K562 (cell line): ENCODE results near the gene ALDH5A1. TPM values are rescaled to one million over a fixed set of nuclear protein-coding genes. Genes with fewer than 3 reads are reported as not detected.
A peak's percentile ranks its signal among the peaks of the same experiment; 100 is the strongest.

Experiments
- ATAC-seq: fragments of 200-7000 bp; cut with Tn5 transposase; 3 replicates; pipeline ENCODE4 v1.9.1; 2020; ENCODE audit warnings: moderate library complexity
- BruUV-seq: library from RNA; stranded (reverse); fragments of 400-500 nt; replicated peaks from 2 replicates; lab custom pipeline; 2021; lab: Mats Ljungman, UMichigan
- CTCF ChIA-PET: fragments of 300-600 bp; formaldehyde crosslinking; extraction: SDS; loops from one replicate; lab custom pipeline; 2021; ENCODE audit warnings: low intra/inter-chr PET ratio; lab: Yijun Ruan, JAX
- POLR2A ChIA-PET: fragments of 300-600, 350-650 bp; sonication (Branson Sonifier 250); formaldehyde crosslinking; extraction: SDS; loops from one replicate; lab custom pipeline; 2021; ENCODE audit warnings: antibody characterized with exemption, inconsistent platforms; lab: Yijun Ruan, JAX
- DNase-seq, 4 experiments: peaks; one replicate each; pipeline versions ENCODE4 v3.0.0 to v3.0.0-alpha.2; 2011 to 2018; ENCODE audit warnings: low spot score in 3 of 4, mixed read lengths in 3 of 4; ENCODE audit errors: extremely low read depth in 1 of 4
- FAIRE-seq: peaks from 2 replicates; lab custom pipeline; 2011; peaks lifted over from hg19 to GRCh38; lab: Jason Lieb, UNC
- H2AFZ ChIP-seq: 2 replicates; pipeline ENCODE4 v1.6.0; 2011; ENCODE audit warnings: low read depth, low read length, control low read depth, inconsistent platforms
- H3K27ac ChIP-seq: fragments of 200-600 bp; 3 replicates; pipeline ENCODE4 v1.8.0; 2011; ENCODE audit warnings: low read depth, mild to moderate bottlenecking, control low read depth, inconsistent platforms, low read length, moderate library complexity, mixed read lengths; ENCODE audit errors: extremely low read depth
- H3K27me3 ChIP-seq, 2 experiments: fragments of 300-600 bp in 1 of 2; 2 replicates in 1 of 2; 3 replicates in 1 of 2; pipeline versions ENCODE4 v1.6.0 to v1.8.0; 2011; ENCODE audit warnings: inconsistent platforms in 2 of 2, low read length in 2 of 2, mild to moderate bottlenecking in 1 of 2, mixed read lengths in 1 of 2, moderate library complexity in 1 of 2; ENCODE audit not compliant: control insufficient read depth in 2 of 2, insufficient read depth in 2 of 2
- H3K36me3 ChIP-seq: fragments of 300-600 bp; 3 replicates; pipeline ENCODE4 v1.8.0; 2011; ENCODE audit warnings: mild to moderate bottlenecking, low read length, inconsistent platforms; ENCODE audit not compliant: control insufficient read depth, insufficient read depth
- H3K4me1 ChIP-seq, 2 experiments: fragments of 200-600 bp in 1 of 2; replicated peaks in 1 of 2; 2 replicates in 1 of 2; 3 replicates in 1 of 2; pipeline versions ENCODE4 v1.5.1 to v1.8.0; 2011; ENCODE audit warnings: inconsistent platforms in 2 of 2, low read length in 2 of 2, mild to moderate bottlenecking in 1 of 2, mixed read lengths in 1 of 2, moderate library complexity in 1 of 2; ENCODE audit not compliant: control insufficient read depth in 2 of 2, insufficient read depth in 2 of 2
- H3K4me2 ChIP-seq: 2 replicates; pipeline ENCODE4 v1.6.1; 2011; ENCODE audit warnings: low read length, control low read depth, inconsistent platforms, mixed read lengths; ENCODE audit not compliant: insufficient read depth
- H3K4me3 ChIP-seq: fragments of 200-600 bp; sonication (generic), shearing (Covaris generic); 2 replicates; pipeline ENCODE4 v1.5.1; 2016; ENCODE audit warnings: control low read depth, inconsistent platforms
- H3K79me2 ChIP-seq: fragments of 200-600 bp; 3 replicates; pipeline ENCODE4 v1.8.0; 2011; ENCODE audit warnings: low read length, inconsistent platforms; ENCODE audit not compliant: control insufficient read depth, insufficient read depth
- H3K9ac ChIP-seq, 2 experiments: 2 replicates each; pipeline versions ENCODE4 v1.6.0 to v1.6.1; 2011; ENCODE audit warnings: low read depth in 2 of 2, low read length in 2 of 2, control low read depth in 1 of 2, inconsistent platforms in 1 of 2, mild to moderate bottlenecking in 1 of 2, mixed read lengths in 1 of 2; ENCODE audit not compliant: insufficient read depth in 1 of 2
- H3K9me1 ChIP-seq: one replicate; pipeline ENCODE4 v1.6.0; 2011; ENCODE audit warnings: inconsistent platforms, mild to moderate bottlenecking, low read length, moderate library complexity; ENCODE audit not compliant: control insufficient read depth, insufficient read depth
- H3K9me3 ChIP-seq: replicated peaks from 2 replicates; pipeline ENCODE4 v1.5.1; 2011; ENCODE audit warnings: low read depth, low read length, inconsistent platforms; ENCODE audit not compliant: control insufficient read depth, insufficient read depth
- H4K20me1 ChIP-seq: replicated peaks from 2 replicates; pipeline ENCODE4 v1.6.1; 2011; ENCODE audit warnings: low read length, inconsistent platforms, mixed read lengths; ENCODE audit not compliant: control insufficient read depth, insufficient read depth
- CBFA2T3 ChIP-seq: fragments of 450-650 bp; IDR thresholded peaks from 2 replicates; pipeline ENCODE4 v1.6.1; 2017
- MEIS2 ChIP-seq: fragments of 450-650 bp; IDR thresholded peaks from 2 replicates; pipeline ENCODE4 v1.6.1; 2014; ENCODE audit warnings: mild to moderate bottlenecking; ENCODE audit not compliant: partially characterized antibody
- RAD21 ChIP-seq, 2 experiments: fragments of 250-450 bp in 1 of 2; fragments of 450-650 bp in 1 of 2; sonication (Bioruptor Pico) in 1 of 2; formaldehyde crosslinking in 1 of 2; IDR thresholded peaks in 1 of 2; conservative IDR thresholded peaks in 1 of 2; 2 replicates each; pipeline versions ENCODE4 v1.4.0 to v1.8.0; 2020 to 2022; ENCODE audit warnings: mild to moderate bottlenecking in 2 of 2, moderate library complexity in 1 of 2
- SMC3 ChIP-seq: conservative IDR thresholded peaks from 2 replicates; pipeline ENCODE4 v1.6.1; 2011; ENCODE audit warnings: low read depth, low read length, improper control_type of control experiment; ENCODE audit not compliant: insufficient read depth
- SNIP1 ChIP-seq: fragments of 450-650 bp; IDR thresholded peaks from 2 replicates; pipeline ENCODE4 v1.7.1; 2017; ENCODE audit warnings: low read depth, mild to moderate bottlenecking
- ZNF280B ChIP-seq: fragments of 250-450 bp; sonication (Bioruptor Pico); IDR thresholded peaks from 2 replicates; pipeline ENCODE4 v1.5.1; 2021; ENCODE audit warnings: mild to moderate bottlenecking
- WGBS: fragments of 100-300 bp; shearing (Covaris generic); methylation state at CpG from one replicate; pipeline ENCODE4 v1.1.6; 2016; ENCODE audit warnings: low coverage, mixed read lengths; ENCODE audit not compliant: insufficient coverage; ENCODE audit errors: missing lambda C conversion rate; 5-methylcytosine and 5-hydroxymethylcytosine counted together
- in situ Hi-C: fragments of 300-500 bp; cut with MboI; formaldehyde crosslinking; loops from 4 replicates; pipeline ENCODE4 v1.15.0; 2018; ENCODE audit warnings: inconsistent platforms, mixed read lengths
- intact Hi-C: fragments of 100-400 bp; cut with micrococcal nuclease; formaldehyde crosslinking; loops from 2 replicates; pipeline ENCODE4 v1.14.2; 2022
- polyA plus RNA-seq, 8 experiments: library from polyadenylated mRNA; depleted of rRNA in 4 of 8; stranded (reverse) in 5 of 8; unstranded in 3 of 8; fragments of >200 nt; fragmentation: Nextera tagmentation in 2 of 8; fragmentation: Illumina TruSeq in 1 of 8; extraction: Ambion mirVana in 2 of 8; extraction: Trizol in 1 of 8; gene quantifications; 2 replicates each; pipeline versions ENCODE4 v1.2.1 to v1.2.3, GENCODE V29; 2011 to 2014; ENCODE audit warnings: inconsistent platforms in 1 of 8, missing spikeins in 1 of 8
- total RNA-seq, 7 experiments: library from RNA; depleted of rRNA in 6 of 7; stranded (reverse); fragments of >200 nt in 6 of 7; fragmentation: Illumina TruSeq in 2 of 7; extraction: Trizol in 2 of 7; gene quantifications; 2 replicates each; pipeline versions ENCODE4 v1.2.1 to v1.2.3, GENCODE V29; 2011 to 2021; ENCODE audit warnings: low replicate concordance in 1 of 7
- TF ChIP-seq, protein P1 (sequence below), 3 experiments: IDR thresholded peaks in 2 of 3; conservative IDR thresholded peaks in 1 of 3; 2 replicates each; pipeline ENCODE4 v1.5.1; 2011 to 2012; ENCODE audit warnings: low read length in 3 of 3, mild to moderate bottlenecking in 3 of 3, control low read depth in 2 of 3, improper control_type of control experiment in 1 of 3, inconsistent platforms in 1 of 3, low read depth in 1 of 3, mixed read lengths in 1 of 3, moderate library complexity in 1 of 3; ENCODE audit not compliant: insufficient read depth in 2 of 3
- TF ChIP-seq, protein P2 (sequence below): sonication (generic); formaldehyde crosslinking; IDR thresholded peaks from 2 replicates; pipeline ENCODE4 v1.8.0; 2022; ENCODE audit warnings: missing genetic modification reagents, mild to moderate bottlenecking, moderate library complexity, borderline replicate concordance
- TF ChIP-seq, protein P3 (sequence below): fragments of 250-450 bp; sonication (Bioruptor Pico); IDR thresholded peaks from 2 replicates; pipeline ENCODE4 v1.8.0; 2022; ENCODE audit warnings: moderate library complexity, mild to moderate bottlenecking, inconsistent platforms
- TF ChIP-seq, protein P4 (sequence below), 2 experiments: IDR thresholded peaks in 1 of 2; conservative IDR thresholded peaks in 1 of 2; 2 replicates each; pipeline ENCODE4 v1.6.1; 2016; ENCODE audit warnings: low read depth in 2 of 2, mild to moderate bottlenecking in 1 of 2, missing compliant biosample characterization in 1 of 2, missing genetic modification characterization in 1 of 2, moderate library complexity in 1 of 2

ALDH5A1 gene
- total and polyA plus RNA-seq, 9 of the 15 experiments (the other 6 are each of a cell fraction or from before 2014, with no cell fraction given) = 2.2 to 19.7 (median 9.5) TPM

DNA sequence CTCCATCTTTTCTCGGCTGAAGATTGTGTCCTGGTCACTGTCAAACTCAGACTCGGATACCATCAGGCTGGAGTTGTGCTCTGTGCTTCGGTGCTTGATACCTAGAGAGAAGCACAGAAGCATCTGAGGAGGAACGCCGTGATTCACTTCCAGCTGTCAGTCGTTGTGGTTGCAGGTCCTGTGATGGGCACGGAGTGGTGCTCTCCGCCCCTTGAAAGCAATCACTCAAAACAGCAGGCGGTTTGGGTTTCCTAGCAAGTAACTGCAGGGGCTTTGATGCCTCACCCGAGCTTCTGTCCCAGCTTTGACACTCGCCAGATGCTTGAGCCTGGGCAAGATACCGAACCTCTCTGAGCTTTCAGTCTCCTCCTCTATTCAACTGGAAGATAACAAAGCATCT, 52.5 kb downstream of the ALDH5A1 start:
- ATAC-seq = peak; percentile 76
- no peaks in the 10 kb centered on the region; the same call in 1 of the 2 replicates for H4K20me1 ChIP-seq
- H2AFZ ChIP-seq = no peak overlapping the region
- peaks cover 35 to 46% of the 10 kb centered on the region in 2 experiments for H3K27me3 ChIP-seq
- intact Hi-C loops (no loop called here), in situ Hi-C loops (no loop called here)
- no peaks in the 10 kb centered on the region for H3K36me3 ChIP-seq
- no TSS peak for BruUV-seq
- H3K9ac ChIP-seq = no peak overlapping the region
- FAIRE-seq = peak; percentile 23
- ChIA-PET POLR2A (interaction anchor here (1.1 to 1.2 kb wide), 2 partner anchors 9 to 16 kb away, joined by 4 to 6 read pairs; no protein-coding TSS in a partner anchor), CTCF (no interaction called here)
- no peak overlapping the region for H3K4me3 ChIP-seq
- no peaks in the 10 kb centered on the region for H3K9me3 ChIP-seq
- no peak overlapping the region for H3K4me2 ChIP-seq
- H3K27ac ChIP-seq = no peak overlapping the region
- H3K9me1 ChIP-seq = peaks cover 3% of the 10 kb centered on the region
- H3K4me1 ChIP-seq = no peaks in the 10 kb centered on the region
- H3K79me2 ChIP-seq = no peaks in the 10 kb centered on the region
- under 1% methylated on average over 12 of the region's 12 CpGs for WGBS
- DNase-seq = peak in 3 of 4 experiments; percentile 21 to 27 (median 25)
- TF ChIP-seq, protein P1, sequence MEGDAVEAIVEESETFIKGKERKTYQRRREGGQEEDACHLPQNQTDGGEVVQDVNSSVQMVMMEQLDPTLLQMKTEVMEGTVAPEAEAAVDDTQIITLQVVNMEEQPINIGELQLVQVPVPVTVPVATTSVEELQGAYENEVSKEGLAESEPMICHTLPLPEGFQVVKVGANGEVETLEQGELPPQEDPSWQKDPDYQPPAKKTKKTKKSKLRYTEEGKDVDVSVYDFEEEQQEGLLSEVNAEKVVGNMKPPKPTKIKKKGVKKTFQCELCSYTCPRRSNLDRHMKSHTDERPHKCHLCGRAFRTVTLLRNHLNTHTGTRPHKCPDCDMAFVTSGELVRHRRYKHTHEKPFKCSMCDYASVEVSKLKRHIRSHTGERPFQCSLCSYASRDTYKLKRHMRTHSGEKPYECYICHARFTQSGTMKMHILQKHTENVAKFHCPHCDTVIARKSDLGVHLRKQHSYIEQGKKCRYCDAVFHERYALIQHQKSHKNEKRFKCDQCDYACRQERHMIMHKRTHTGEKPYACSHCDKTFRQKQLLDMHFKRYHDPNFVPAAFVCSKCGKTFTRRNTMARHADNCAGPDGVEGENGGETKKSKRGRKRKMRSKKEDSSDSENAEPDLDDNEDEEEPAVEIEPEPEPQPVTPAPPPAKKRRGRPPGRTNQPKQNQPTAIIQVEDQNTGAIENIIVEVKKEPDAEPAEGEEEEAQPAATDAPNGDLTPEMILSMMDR (IDR thresholded peaks at IDR 0.05 in 2 of 3, conservative IDR thresholded peaks at IDR 0.05 in 1 of 3; ENCODE audit: insufficient read depth in 2 of 3, low read depth in 1 of 3, low read length in 3 of 3) = peak; percentile 27 to 34 (median 28); a peak in 3 of 6 replicates
- TF ChIP-seq SNIP1 = no peak
- TF ChIP-seq MEIS2 = peak; percentile 63
- TF ChIP-seq ZNF280B (CRISPR knock-in tag) = no peak
- TF ChIP-seq CBFA2T3 = peak; percentile 18; the same call in 1 of the 2 replicates
- TF ChIP-seq RAD21 (CRISPR knock-in tag; conservative IDR thresholded peaks at IDR 0.05 in 1 of 2, IDR thresholded peaks at IDR 0.05 in 1 of 2) = peak in 1 of 2 experiments; percentile 61; a peak in 2 of 4 replicates
- TF ChIP-seq, protein P2, sequence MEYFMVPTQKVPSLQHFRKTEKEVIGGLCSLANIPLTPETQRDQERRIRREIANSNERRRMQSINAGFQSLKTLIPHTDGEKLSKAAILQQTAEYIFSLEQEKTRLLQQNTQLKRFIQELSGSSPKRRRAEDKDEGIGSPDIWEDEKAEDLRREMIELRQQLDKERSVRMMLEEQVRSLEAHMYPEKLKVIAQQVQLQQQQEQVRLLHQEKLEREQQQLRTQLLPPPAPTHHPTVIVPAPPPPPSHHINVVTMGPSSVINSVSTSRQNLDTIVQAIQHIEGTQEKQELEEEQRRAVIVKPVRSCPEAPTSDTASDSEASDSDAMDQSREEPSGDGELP (CRISPR knock-in tag) = peak; percentile 25; the same call in 1 of the 2 replicates
- TF ChIP-seq, protein P3, sequence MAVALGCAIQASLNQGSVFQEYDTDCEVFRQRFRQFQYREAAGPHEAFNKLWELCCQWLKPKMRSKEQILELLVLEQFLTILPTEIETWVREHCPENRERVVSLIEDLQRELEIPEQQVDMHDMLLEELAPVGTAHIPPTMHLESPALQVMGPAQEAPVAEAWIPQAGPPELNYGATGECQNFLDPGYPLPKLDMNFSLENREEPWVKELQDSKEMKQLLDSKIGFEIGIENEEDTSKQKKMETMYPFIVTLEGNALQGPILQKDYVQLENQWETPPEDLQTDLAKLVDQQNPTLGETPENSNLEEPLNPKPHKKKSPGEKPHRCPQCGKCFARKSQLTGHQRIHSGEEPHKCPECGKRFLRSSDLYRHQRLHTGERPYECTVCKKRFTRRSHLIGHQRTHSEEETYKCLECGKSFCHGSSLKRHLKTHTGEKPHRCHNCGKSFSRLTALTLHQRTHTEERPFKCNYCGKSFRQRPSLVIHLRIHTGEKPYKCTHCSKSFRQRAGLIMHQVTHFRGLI = no peak
- 0 out of 2 replicates have a peak, but pooled peaks have one; percentile 23 for TF ChIP-seq SMC3
- TF ChIP-seq, protein P4, sequence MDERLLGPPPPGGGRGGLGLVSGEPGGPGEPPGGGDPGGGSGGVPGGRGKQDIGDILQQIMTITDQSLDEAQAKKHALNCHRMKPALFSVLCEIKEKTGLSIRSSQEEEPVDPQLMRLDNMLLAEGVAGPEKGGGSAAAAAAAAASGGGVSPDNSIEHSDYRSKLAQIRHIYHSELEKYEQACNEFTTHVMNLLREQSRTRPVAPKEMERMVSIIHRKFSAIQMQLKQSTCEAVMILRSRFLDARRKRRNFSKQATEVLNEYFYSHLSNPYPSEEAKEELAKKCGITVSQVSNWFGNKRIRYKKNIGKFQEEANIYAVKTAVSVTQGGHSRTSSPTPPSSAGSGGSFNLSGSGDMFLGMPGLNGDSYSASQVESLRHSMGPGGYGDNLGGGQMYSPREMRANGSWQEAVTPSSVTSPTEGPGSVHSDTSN (CRISPR knock-in tag; IDR thresholded peaks at IDR 0.05; ENCODE audit: low read depth) = no peak
- TF ChIP-seq, protein P4 (tag; conservative IDR thresholded peaks at IDR 0.05; ENCODE audit: low read depth) = peak; percentile 52; the same call in 1 of the 2 replicates
